GM10266 (cell line): Measurements from ENCODE around the gene LILRB5.

Experiments used
- DNase-seq: peaks from one replicate; pipeline ENCODE4 v3.0.0; 2012; ENCODE audit errors: extremely low spot score
- CTCF ChIP-seq: IDR thresholded peaks from 2 replicates; pipeline ENCODE4 v1.5.1; 2012; ENCODE audit warnings: mild to moderate bottlenecking, low read depth; ENCODE audit not compliant: control insufficient read depth, insufficient read depth; ENCODE audit errors: missing control alignments

Gene LILRB5

GRCh38 chr19:54266133-54266532 is 9.1 kb upstream of the LILRB5 start:
- peak; percentile 65 for DNase-seq
- peak; percentile 81 for TF ChIP-seq CTCF

- TF ChIP-seq CTCF = no peak
- no peak for DNase-seq
Observed at GRCh38 chr19:54262470-54262869, 5.4 kb upstream of the LILRB5 start.

- no peak for DNase-seq
- no peak for TF ChIP-seq CTCF
Observed at GRCh38 chr19:54262066-54262465, 5.0 kb upstream of the LILRB5 start.

- DNase-seq = no peak
- TF ChIP-seq CTCF = no peak
Observed at GRCh38 chr19:54256250-54257115, 590 bp downstream of the LILRB5 start.

GRCh38 chr19:54255105-54255775 is 1.8 kb downstream of the LILRB5 start:
- no peak for TF ChIP-seq CTCF
- DNase-seq = no peak

GRCh38 chr19:54254195-54254906 is 2.7 kb downstream of the LILRB5 start:
- no peak for DNase-seq
- TF ChIP-seq CTCF = no peak
